Astrocyte (in vitro differentiated cells and primary cell): ENCODE results near the gene MGAT2. TPM values are rescaled to one million over a fixed set of nuclear protein-coding genes. Genes with fewer than 3 reads are reported as not detected.

Source experiments
- DNase-seq: peaks from one replicate; pipeline ENCODE4 v3.0.0-alpha.2; 2010; ENCODE audit warnings: low read depth
- FAIRE-seq: peaks from 2 replicates; lab custom pipeline; 2011; peaks lifted over from hg19 to GRCh38; lab: Jason Lieb, UNC
- H2AFZ ChIP-seq: 2 replicates; pipeline ENCODE4 v1.6.0; 2012; ENCODE audit warnings: low read depth, low read length, inconsistent platforms
- H3K27ac ChIP-seq: 2 replicates; pipeline ENCODE4 v1.5.1; 2011; ENCODE audit warnings: low read depth, low read length, inconsistent platforms
- H3K27me3 ChIP-seq: 2 replicates; pipeline ENCODE4 v1.6.0; 2011; ENCODE audit warnings: low read length, inconsistent platforms; ENCODE audit not compliant: insufficient read depth
- H3K36me3 ChIP-seq: 2 replicates; pipeline ENCODE4 v1.5.1; 2011; ENCODE audit warnings: low read length, inconsistent platforms; ENCODE audit not compliant: insufficient read depth
- H3K4me1 ChIP-seq: 2 replicates; pipeline ENCODE4 v1.5.1; 2011; ENCODE audit warnings: low read length, inconsistent platforms; ENCODE audit not compliant: insufficient read depth
- H3K4me2 ChIP-seq: 2 replicates; pipeline ENCODE4 v1.6.0; 2012; ENCODE audit warnings: low read length, inconsistent platforms
- H3K4me3 ChIP-seq: 2 replicates; pipeline ENCODE4 v1.5.1; 2011; ENCODE audit warnings: low read depth, mild to moderate bottlenecking, low read length, inconsistent platforms; ENCODE audit not compliant: insufficient read depth
- H3K79me2 ChIP-seq: 2 replicates; pipeline ENCODE4 v1.6.0; 2012; ENCODE audit warnings: mild to moderate bottlenecking, low read length, inconsistent platforms; ENCODE audit not compliant: insufficient read depth
- H3K9ac ChIP-seq: 2 replicates; pipeline ENCODE4 v1.6.0; 2012; ENCODE audit warnings: mild to moderate bottlenecking, low read length, inconsistent platforms
- H3K9me3 ChIP-seq: 2 replicates; pipeline ENCODE4 v1.5.1; 2012; ENCODE audit warnings: low read depth, mild to moderate bottlenecking, low read length, inconsistent platforms; ENCODE audit not compliant: insufficient read depth
- H4K20me1 ChIP-seq: 2 replicates; pipeline ENCODE4 v1.6.0; 2012; ENCODE audit warnings: low read length, inconsistent platforms; ENCODE audit not compliant: insufficient read depth
- H3K27ac Mint-ChIP-seq: one replicate; pipeline ENCODE4 v1.8.0; 2021; ENCODE audit warnings: mild to moderate bottlenecking, mixed read lengths; ENCODE audit not compliant: unreplicated experiment
- H3K27me3 Mint-ChIP-seq: one replicate; pipeline ENCODE4 v1.8.0; 2021; ENCODE audit warnings: low read depth, mixed read lengths; ENCODE audit not compliant: unreplicated experiment
- H3K36me3 Mint-ChIP-seq: one replicate; pipeline ENCODE4 v1.8.0; 2021; ENCODE audit warnings: low read depth, mixed read lengths; ENCODE audit not compliant: unreplicated experiment
- H3K4me1 Mint-ChIP-seq: one replicate; pipeline ENCODE4 v1.8.0; 2021; ENCODE audit warnings: low read depth, mixed read lengths; ENCODE audit not compliant: unreplicated experiment
- H3K4me3 Mint-ChIP-seq: one replicate; pipeline ENCODE4 v1.8.0; 2021; ENCODE audit warnings: mild to moderate bottlenecking, moderate library complexity, mixed read lengths; ENCODE audit not compliant: unreplicated experiment
- H3K9me3 Mint-ChIP-seq: one replicate; pipeline ENCODE4 v1.8.0; 2021; ENCODE audit warnings: mild to moderate bottlenecking, mixed read lengths; ENCODE audit not compliant: unreplicated experiment
- EZH2 ChIP-seq: IDR thresholded peaks from 2 replicates; pipeline ENCODE4 v1.6.1; 2012; ENCODE audit warnings: mild to moderate bottlenecking, low read length, inconsistent platforms; ENCODE audit not compliant: insufficient read depth
- total RNA-seq: library from RNA; stranded (reverse); gene quantifications from 2 replicates; pipeline ENCODE4 v1.2.1, GENCODE V29; 2021
- TF ChIP-seq, protein P1 (sequence below): IDR thresholded peaks from 2 replicates; pipeline ENCODE4 v1.5.1; 2011; ENCODE audit warnings: low read depth, mild to moderate bottlenecking, inconsistent platforms, low read length, moderate library complexity; ENCODE audit not compliant: insufficient read depth

The MGAT2 gene
- total RNA-seq, 1 donor from 2014 or later, result 56.0 TPM

DNA sequence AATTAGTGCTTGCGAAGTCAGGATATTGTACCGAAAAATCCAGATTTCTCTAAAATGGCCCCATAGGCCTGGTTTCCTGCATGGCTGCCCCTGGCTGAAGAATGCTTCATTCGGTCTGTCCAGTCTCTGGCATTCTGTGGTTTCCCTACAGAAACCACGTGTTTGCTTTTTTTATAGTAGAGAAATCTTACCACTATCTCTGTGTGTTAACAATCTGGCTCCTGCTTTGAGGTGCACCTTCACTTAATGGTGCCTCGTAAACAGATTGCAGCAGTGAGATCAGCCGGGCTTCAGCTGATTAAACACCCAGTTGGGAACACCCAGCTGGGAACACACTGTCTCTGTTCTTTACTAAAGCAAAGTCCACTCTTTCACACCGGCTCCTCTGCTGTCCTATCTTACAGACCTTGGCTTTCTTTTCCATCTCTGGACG, 21.1 kb downstream of the MGAT2 start:
- H3K4me3 Mint-ChIP-seq, result no peak overlapping the region
- DNase-seq, result peak; percentile 49

GRCh38 chr14:49642163-49642562, 21.6 kb downstream of the MGAT2 start:
- no peak for DNase-seq
- peaks cover 50% of the 10 kb centered on the region for H4K20me1 ChIP-seq
- no peaks in the 10 kb centered on the region for H3K27me3 Mint-ChIP-seq
- H3K36me3 ChIP-seq, result peaks cover 12% of the 10 kb centered on the region
- peaks cover 17% of the 10 kb centered on the region for H3K4me1 Mint-ChIP-seq
- H3K36me3 Mint-ChIP-seq, result peaks cover 10% of the 10 kb centered on the region
- H3K9me3 Mint-ChIP-seq, result no peaks in the 10 kb centered on the region
- peaks cover 36% of the 10 kb centered on the region for H3K79me2 ChIP-seq
- H3K9me3 ChIP-seq, result no peaks in the 10 kb centered on the region
- H3K27ac Mint-ChIP-seq, result peak overlapping the region; percentile 2
- peaks cover 7% of the 10 kb centered on the region for H3K4me1 ChIP-seq
- no peak overlapping the region for H2AFZ ChIP-seq
- no peak overlapping the region for H3K27ac ChIP-seq
- TF ChIP-seq, protein P1, sequence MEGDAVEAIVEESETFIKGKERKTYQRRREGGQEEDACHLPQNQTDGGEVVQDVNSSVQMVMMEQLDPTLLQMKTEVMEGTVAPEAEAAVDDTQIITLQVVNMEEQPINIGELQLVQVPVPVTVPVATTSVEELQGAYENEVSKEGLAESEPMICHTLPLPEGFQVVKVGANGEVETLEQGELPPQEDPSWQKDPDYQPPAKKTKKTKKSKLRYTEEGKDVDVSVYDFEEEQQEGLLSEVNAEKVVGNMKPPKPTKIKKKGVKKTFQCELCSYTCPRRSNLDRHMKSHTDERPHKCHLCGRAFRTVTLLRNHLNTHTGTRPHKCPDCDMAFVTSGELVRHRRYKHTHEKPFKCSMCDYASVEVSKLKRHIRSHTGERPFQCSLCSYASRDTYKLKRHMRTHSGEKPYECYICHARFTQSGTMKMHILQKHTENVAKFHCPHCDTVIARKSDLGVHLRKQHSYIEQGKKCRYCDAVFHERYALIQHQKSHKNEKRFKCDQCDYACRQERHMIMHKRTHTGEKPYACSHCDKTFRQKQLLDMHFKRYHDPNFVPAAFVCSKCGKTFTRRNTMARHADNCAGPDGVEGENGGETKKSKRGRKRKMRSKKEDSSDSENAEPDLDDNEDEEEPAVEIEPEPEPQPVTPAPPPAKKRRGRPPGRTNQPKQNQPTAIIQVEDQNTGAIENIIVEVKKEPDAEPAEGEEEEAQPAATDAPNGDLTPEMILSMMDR, result no peak
- no peak for TF ChIP-seq EZH2
- peak overlapping the region; percentile 11 for H3K4me2 ChIP-seq
- H3K9ac ChIP-seq, result no peak overlapping the region
- FAIRE-seq, result no peak
- no peak overlapping the region for H3K4me3 ChIP-seq
- H3K27me3 ChIP-seq, result no peaks in the 10 kb centered on the region
- H3K4me3 Mint-ChIP-seq, result no peak overlapping the region

More for the DNA sequence above, 21.1 kb downstream of the MGAT2 start:
- peaks cover 7% of the 10 kb centered on the region for H3K4me1 ChIP-seq
- peaks cover 54% of the 10 kb centered on the region for H4K20me1 ChIP-seq
- TF ChIP-seq, protein P1, result no peak
- TF ChIP-seq EZH2, result no peak
- H3K4me2 ChIP-seq, result peak overlapping the region; percentile 11
- no peaks in the 10 kb centered on the region for H3K27me3 ChIP-seq
- H3K4me3 ChIP-seq, result no peak overlapping the region
- no peak overlapping the region for H3K9ac ChIP-seq
- Mint-ChIP-seq H3K27ac (peak overlapping the region; percentile 2), H3K9me3 (no peaks in the 10 kb centered on the region), H3K4me1 (peaks cover 22% of the 10 kb centered on the region), H3K36me3 (peaks cover 10% of the 10 kb centered on the region), H3K27me3 (no peaks in the 10 kb centered on the region)
- peaks cover 12% of the 10 kb centered on the region for H3K36me3 ChIP-seq
- no peak overlapping the region for H2AFZ ChIP-seq
- no peak overlapping the region for H3K27ac ChIP-seq
- H3K9me3 ChIP-seq, result no peaks in the 10 kb centered on the region
- H3K79me2 ChIP-seq, result peaks cover 40% of the 10 kb centered on the region
- FAIRE-seq, result no peak

GRCh38 chr14:49653508-49653907, 32.9 kb downstream of the MGAT2 start:
- no peak overlapping the region for H3K27ac Mint-ChIP-seq
- no peaks in the 10 kb centered on the region for H3K9me3 ChIP-seq
- FAIRE-seq, result no peak
- H3K4me3 ChIP-seq, result no peak overlapping the region
- no peaks in the 10 kb centered on the region for H4K20me1 ChIP-seq
- H2AFZ ChIP-seq, result no peak overlapping the region
- H3K4me2 ChIP-seq, result no peak overlapping the region
- H3K27ac ChIP-seq, result no peak overlapping the region
- no peaks in the 10 kb centered on the region for H3K36me3 ChIP-seq
- no peak overlapping the region for H3K4me3 Mint-ChIP-seq
- H3K9ac ChIP-seq, result no peak overlapping the region
- H3K36me3 Mint-ChIP-seq, result no peaks in the 10 kb centered on the region
- no peaks in the 10 kb centered on the region for H3K9me3 Mint-ChIP-seq
- no peaks in the 10 kb centered on the region for H3K4me1 Mint-ChIP-seq
- TF ChIP-seq, protein P1, result no peak
- no peaks in the 10 kb centered on the region for H3K79me2 ChIP-seq
- no peaks in the 10 kb centered on the region for H3K27me3 ChIP-seq
- H3K4me1 ChIP-seq, result no peaks in the 10 kb centered on the region
- no peaks in the 10 kb centered on the region for H3K27me3 Mint-ChIP-seq
- no peak for DNase-seq
